DOHH2 (cell line): ENCODE data around the gene PLCG2.

ENCODE experiments used
- EZH2phosphoT487 ChIP-seq: fragments of 200-600 bp; sonication (generic); IDR thresholded peaks from 2 replicates; pipeline ENCODE4 v1.6.1; 2017; ENCODE audit warnings: borderline replicate concordance, mild to moderate bottlenecking, antibody characterized with exemption, low read length, moderate library complexity, mixed read lengths
- TF ChIP-seq, protein P1 (sequence below): fragments of 200-600 bp; sonication (generic); IDR thresholded peaks from one replicate; pipeline ENCODE4 v1.5.1; 2014; ENCODE audit warnings: antibody characterized with exemption, mild to moderate bottlenecking, low read depth, low read length; ENCODE audit not compliant: poor library complexity, severe bottlenecking

DNA sequence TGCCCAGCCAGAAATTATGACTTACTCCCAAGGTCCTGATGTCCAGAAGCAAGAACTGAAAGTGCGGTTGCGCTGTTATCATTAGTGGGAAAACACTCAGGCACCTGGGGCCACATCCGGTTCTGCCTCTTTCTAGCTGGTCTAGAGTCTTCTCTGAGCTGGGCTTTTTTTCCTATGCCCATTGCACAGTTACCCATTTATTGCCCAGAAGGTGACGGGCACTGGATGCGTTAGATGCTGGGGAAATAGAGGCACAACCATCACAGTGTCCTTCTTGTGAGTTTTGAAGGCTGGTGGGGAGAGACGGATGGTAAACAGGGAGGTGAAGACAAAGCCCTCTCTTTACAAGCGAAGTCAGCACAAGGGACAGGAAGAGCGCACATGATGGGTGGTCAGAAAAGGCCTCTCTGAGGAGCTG lies 37.7 kb downstream of the PLCG2 start:
- TF ChIP-seq, protein P1, sequence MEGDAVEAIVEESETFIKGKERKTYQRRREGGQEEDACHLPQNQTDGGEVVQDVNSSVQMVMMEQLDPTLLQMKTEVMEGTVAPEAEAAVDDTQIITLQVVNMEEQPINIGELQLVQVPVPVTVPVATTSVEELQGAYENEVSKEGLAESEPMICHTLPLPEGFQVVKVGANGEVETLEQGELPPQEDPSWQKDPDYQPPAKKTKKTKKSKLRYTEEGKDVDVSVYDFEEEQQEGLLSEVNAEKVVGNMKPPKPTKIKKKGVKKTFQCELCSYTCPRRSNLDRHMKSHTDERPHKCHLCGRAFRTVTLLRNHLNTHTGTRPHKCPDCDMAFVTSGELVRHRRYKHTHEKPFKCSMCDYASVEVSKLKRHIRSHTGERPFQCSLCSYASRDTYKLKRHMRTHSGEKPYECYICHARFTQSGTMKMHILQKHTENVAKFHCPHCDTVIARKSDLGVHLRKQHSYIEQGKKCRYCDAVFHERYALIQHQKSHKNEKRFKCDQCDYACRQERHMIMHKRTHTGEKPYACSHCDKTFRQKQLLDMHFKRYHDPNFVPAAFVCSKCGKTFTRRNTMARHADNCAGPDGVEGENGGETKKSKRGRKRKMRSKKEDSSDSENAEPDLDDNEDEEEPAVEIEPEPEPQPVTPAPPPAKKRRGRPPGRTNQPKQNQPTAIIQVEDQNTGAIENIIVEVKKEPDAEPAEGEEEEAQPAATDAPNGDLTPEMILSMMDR: no peak
- TF ChIP-seq EZH2phosphoT487: no peak
